Superior temporal gyrus (tissue), 1 donor: ENCODE measurements around the gene RHOBTB3.
"Not testable (repeated sequence)": the region's sequence is repeated elsewhere in the genome, so short reads cannot be mapped to it uniquely, and the experiment has no call there.

ENCODE experiments used
- DNase-seq: peaks from one replicate; pipeline ENCODE4 v3.0.0-alpha.2; 2016; ENCODE audit errors: extremely low spot score

The RHOBTB3 gene, protein sequence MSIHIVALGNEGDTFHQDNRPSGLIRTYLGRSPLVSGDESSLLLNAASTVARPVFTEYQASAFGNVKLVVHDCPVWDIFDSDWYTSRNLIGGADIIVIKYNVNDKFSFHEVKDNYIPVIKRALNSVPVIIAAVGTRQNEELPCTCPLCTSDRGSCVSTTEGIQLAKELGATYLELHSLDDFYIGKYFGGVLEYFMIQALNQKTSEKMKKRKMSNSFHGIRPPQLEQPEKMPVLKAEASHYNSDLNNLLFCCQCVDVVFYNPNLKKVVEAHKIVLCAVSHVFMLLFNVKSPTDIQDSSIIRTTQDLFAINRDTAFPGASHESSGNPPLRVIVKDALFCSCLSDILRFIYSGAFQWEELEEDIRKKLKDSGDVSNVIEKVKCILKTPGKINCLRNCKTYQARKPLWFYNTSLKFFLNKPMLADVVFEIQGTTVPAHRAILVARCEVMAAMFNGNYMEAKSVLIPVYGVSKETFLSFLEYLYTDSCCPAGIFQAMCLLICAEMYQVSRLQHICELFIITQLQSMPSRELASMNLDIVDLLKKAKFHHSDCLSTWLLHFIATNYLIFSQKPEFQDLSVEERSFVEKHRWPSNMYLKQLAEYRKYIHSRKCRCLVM

DNA sequence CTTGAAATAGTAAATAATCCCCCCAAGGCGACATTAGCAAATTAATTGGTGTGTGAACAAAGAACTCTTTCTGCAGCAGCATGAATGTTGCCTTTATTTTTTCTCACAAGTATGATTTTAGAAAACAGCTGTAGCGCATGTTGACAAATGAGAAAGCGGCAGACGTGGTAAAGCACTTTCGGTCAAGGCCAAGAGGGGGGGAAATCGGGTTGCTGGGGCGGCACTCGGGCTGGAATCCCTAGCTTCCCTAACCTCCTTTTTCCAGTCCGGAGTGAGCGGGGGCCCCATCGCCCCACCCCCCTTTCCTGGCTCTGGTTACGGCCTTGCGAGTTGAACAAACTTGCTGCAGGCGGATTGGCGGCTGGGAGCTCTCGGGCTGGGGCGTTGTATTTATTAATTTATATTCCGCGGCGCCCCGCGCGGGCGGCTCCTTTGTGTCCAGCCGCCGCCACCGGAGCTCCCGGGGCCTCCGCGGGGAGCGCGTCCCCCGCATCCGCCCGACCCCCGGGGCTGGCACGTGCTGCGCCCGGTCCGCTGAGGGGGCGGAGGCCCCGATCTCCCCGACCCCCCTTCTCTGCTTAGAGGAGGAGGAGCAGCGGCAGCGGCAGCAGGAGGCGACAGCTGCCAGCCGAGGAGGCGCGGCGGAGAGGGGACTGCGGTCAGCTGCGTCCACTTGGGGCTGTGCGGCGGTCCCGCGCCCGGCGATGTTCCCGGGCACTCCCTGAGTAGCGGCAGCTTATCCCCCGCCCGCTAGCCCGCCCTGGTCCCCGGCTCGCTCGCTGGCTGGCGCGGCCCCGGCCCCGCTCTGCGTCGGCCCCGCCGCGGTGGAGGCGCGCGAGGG is at the start of gene RHOBTB3:
Gene RHOBTB3, plus strand, starts transcription at position 607 of the 841 bp plus-strand sequence. CDS start 347 bp downstream, outside the sequence.
- peak; percentile 90 for DNase-seq

DNA sequence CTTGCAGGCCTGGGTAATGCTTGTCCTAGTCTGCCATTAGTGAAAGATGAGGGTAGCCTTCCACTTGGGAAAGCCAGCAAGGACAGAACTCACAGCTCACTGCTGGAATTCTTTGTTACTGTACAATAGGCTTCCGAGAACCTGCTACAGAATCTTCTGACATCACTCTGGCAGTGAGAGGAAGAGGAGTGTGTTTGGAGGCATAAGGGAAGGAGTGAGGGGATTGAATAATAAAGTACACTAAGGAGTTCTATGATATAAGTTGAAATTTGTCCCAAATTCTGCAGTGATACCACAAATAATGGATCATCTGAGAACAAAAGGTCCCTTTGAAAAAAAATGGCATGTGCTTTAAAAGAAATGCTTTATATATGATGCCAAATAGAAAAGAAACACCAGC is 48.2 kb upstream of the RHOBTB3 start, which contains the start of gene SPATA9:
Gene SPATA9, minus strand, starts transcription at position 101 of the 400 bp plus-strand sequence. CDS start 137 bp downstream, outside the sequence.
- DNase-seq = no peak

DNA sequence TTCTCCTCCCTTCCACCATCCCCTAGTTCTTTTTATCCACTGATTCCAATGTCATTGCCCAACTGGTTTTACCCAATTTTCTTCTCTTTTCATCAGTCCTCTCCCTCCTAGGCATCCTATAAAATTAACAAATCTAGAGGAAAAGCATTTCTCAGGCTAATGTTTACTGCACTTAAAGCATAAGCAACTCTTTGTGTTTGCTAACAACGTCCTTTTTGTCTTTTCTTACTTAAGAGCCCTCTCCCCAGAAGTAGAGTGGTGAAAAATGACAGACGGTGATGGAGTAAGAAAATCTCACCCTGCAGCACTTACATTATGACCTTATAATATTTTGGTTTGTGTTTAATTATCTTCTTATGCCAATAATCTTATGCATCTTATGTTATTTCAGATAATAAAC is 46.8 kb upstream of the RHOBTB3 start:
- no peak for DNase-seq

DNA sequence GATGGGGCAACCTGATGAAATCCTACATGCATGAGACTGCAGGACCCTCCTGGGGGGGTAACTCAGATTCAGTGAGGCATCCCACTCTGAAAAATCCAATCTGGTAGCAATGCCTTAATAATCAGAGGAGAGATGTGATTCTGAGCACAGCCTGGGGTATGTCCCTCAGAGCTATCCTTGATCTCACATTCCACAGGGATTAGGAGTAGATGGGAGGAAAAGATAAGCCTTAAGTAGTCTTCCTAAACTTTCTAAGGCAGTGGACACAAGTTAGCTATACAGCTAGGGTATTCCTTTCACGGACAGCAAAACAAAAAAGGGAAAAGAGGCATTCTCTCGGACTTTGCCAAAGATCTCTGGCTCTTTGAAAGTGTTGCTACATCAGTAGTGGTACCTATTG is 44.5 kb upstream of the RHOBTB3 start:
- no peak for DNase-seq

GRCh38 chr5:95689680-95690079 is 41.5 kb upstream of the RHOBTB3 start:
- DNase-seq = no peak

DNA sequence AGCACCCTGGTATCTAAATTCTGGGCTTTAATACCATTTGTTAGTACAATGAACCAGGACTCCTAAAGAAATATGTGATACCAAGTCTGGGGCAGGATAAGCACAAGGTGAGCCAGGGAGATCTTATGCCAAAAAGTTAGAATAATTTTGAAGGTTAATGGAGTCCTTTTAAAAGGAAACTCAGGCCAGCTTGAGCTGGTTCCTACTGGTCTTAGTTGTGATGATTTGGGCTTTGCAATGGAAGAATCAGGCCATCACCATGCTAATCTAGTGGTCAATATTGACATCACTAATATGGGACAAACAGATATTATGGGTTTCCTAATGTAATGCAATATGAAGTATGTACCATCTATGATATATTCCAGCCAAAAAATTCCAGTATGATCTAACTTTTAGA is 40.8 kb upstream of the RHOBTB3 start:
- no peak for DNase-seq

DNA sequence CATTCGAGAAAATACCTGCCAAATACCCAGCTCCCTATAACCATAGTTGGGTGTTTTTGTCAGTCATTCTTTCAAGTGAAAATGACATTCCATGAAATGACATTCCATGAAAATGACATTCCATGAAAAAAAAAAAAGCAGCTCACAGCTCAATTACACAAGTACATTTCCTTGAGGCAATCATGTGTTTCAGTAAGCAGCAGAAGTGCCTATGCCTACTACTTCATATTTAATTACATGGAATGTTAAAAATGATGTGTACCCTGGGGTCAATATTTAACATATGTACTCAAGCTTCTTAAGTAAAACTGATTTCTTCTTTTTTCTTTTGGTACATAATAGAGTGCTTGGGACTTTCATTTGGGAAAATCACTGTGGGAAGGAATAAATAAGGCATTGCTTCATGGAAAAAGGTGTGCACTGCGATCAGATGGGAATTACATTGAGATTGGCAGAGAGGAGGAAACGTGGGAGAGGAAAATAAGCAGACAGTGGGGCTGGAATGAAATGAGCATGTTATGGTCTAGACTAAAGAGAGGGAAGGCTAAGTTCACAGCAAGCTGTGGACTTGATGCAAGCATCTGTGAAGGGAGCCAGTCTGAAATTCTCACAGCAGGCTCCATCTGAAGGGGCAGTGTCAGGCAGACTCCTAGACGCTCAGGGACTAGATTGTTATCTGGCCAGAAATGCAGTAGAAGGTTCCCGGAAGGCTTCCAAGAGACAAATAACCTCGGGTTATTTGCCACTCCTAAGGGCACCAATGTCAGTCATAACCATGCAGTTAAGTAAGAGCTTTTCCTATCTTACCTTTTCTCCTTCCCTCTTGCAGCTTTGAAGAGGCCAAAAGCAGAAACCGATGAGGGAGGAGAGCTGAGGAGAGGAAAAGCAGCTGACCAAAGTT is 33.1 kb upstream of the RHOBTB3 start:
- no peak for DNase-seq

DNA sequence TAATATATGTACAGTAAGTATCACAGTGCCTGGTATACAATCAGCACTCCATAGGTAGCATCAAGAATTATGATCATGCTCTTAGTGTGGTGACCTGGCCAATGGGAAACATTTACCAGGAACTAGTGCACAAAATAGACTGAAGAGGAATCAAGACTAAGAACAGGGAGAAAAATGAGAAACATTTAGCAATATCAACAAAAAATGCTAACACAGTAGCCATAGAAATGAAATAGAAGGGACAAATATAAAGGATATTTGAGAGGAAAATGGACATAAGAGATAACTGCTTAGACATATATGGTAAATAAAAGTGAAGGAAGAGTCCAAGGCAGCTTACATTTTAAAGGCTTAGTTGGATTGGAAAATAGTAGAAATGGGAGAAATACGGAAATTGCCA is 31.8 kb upstream of the RHOBTB3 start:
- DNase-seq = no peak

- no peak for DNase-seq
These were observed 30.1 kb upstream of the RHOBTB3 start for GRCh38 chr5:95701074-95701473.

- peak; percentile 49 for DNase-seq
These were observed 27.0 kb upstream of the RHOBTB3 start for GRCh38 chr5:95704150-95704549.

GRCh38 chr5:95706196-95706595 is 24.9 kb upstream of the RHOBTB3 start:
- not testable (repeated sequence) for DNase-seq

- DNase-seq = no peak
These were observed 24.1 kb upstream of the RHOBTB3 start for GRCh38 chr5:95707055-95707454.

DNA sequence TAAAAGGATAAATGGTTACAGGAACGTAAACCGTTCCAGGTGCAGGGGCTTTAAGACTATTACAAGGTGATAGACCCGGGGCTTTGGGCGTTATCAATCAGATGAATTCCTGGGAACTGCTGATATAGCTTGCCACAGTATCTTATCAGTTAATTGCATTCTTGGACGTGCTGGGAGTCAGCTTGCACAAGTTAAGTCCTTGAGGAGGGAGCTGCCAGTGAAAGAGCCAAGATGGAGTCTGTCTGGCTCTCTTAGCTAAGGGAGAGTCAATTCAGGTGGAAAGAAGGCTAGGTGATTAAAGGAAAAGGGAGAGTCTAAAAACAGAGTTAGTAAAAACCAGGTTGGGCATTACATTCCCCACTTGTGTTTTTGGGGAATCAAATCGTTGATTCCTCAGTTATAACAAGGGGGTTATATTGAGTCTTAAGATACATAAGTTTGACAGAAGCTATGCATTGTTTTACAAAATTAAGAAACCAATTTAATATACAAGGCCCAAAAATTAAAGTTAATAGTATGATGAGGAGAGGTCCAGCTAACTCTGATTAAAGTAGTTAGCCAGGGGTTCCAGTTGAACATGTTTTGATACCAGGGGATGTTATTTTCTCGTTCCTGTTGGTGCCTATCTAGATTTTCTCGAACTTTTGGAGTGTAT is 23.5 kb upstream of the RHOBTB3 start:
- not testable (repeated sequence) for DNase-seq

GRCh38 chr5:95708876-95709275 is 22.3 kb upstream of the RHOBTB3 start:
- DNase-seq = no peak

DNA sequence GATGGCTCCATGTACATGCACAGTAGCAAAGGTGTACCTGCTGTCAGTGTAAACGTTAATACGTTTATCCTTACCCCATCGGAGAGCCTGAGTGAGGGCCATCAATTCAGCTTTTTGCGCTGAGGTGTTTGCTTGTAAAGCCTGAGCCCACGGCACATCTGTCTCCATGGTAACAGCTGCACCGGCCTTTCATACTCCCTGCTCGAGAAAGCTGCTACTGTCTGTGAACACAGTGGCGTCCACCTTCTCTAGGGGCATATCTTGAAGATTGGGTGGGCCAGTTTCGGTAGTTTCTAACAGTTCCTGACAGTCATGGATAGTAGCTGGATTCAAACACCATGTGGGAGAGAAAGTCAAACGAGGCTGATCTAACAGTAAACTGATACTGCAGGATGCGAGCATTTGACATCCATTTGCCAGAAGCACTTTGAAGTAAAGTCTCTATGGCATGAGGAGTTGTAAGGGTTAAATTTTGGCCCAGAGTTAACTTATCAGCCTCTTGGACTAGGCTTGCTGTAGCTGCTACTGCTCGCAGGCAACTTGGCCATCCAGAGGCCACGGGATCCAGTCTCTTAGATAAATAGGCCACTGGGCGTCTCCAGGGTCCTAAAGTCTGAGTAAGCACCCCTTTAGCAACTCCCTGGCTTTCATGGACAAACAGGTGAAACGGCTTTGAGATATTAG is 21.0 kb upstream of the RHOBTB3 start:
- peak; percentile 34 for DNase-seq

DNA sequence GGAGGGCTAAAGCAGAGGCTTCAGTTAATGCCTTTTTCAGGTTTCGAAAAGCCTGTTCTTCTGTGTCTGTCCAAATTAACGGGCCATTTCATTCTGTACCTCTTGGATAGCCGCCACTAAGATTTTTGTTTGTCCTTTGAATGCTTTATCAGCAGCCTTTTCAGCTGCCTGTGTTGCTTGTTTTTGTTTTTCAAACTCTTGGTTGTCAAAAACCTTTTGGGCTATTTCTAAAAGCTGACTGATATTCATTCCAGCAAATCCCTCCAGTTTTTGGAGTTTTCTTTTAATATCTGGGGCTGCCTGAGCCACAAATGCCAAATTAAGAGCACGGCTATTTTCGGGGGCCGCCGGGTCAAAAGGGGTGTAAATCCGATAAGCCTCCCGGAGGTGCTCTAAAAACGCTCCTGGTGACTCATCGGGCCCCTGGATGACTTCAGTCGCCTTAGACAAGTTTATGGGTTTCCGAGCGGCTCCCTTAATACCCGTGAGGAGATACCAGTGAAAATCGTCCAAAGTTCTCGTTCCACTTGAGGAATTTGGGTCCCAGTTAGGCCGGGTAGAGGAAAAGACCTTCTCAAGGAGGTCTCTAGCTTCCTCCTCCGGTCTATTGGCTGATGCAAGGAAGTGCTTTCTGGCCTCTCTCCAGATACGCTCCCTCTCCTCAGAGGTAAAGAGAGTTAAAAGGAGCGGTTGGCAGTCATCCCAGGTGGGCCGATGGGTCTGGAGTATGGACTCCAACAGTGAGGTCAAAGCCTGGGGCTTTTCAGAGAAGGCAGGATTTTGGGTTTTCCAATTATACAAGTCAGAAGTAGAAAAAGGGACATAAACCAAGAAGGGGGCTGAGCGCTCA is 20.3 kb upstream of the RHOBTB3 start:
- DNase-seq = not testable (repeated sequence)

- DNase-seq = no peak
These were observed 19.4 kb upstream of the RHOBTB3 start for GRCh38 chr5:95711501-95712346.

GRCh38 chr5:95712347-95712958 is 18.7 kb upstream of the RHOBTB3 start:
- no peak for DNase-seq
